Right lobe of liver (tissue), 4 donors: ENCODE data around the gene IL1RL1.

Experiments used
- POLR2A ChIP-seq: fragments of 450-650 bp; IDR thresholded peaks from one replicate; pipeline ENCODE4 v1.6.1; 2017; ENCODE audit warnings: antibody characterized with exemption, mild to moderate bottlenecking
- TF ChIP-seq, protein P1 (sequence below), 4 donors: fragments of 200-600 bp in 3 of 4; fragments of 450-650 bp in 1 of 4; IDR thresholded peaks; one replicate each; pipeline versions ENCODE4 v1.5.1 to v1.8.0; 2016 to 2022; ENCODE audit warnings: antibody characterized with exemption in 4 of 4, mild to moderate bottlenecking in 2 of 4
- donor health status: DM: no; HTN: no; CAD: no.
- donor health status: DM: no; HTN: no; CAD: no.
- donor health status: DM: no; HTN: yes; CAD: no.

DNA sequence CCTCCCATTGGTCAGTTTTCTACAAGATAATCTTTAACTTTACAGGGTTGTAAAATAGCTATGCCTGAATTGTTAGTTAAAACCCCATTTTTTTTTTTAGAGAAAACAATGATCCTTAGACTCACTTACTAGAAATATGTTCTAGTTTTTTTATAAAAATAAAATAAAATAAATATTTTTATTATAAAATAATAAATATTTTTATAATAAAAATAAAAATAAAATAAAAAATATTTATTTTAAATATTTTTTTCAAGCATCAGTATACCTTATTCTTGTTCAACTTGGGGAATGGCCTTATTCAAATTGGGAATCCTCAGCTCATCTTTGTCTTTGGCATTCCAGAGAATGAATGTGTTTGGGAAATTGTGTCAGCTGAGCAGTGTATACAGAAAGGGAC lies 20.8 kb upstream of the IL1RL1 start:
- TF ChIP-seq, protein P1, sequence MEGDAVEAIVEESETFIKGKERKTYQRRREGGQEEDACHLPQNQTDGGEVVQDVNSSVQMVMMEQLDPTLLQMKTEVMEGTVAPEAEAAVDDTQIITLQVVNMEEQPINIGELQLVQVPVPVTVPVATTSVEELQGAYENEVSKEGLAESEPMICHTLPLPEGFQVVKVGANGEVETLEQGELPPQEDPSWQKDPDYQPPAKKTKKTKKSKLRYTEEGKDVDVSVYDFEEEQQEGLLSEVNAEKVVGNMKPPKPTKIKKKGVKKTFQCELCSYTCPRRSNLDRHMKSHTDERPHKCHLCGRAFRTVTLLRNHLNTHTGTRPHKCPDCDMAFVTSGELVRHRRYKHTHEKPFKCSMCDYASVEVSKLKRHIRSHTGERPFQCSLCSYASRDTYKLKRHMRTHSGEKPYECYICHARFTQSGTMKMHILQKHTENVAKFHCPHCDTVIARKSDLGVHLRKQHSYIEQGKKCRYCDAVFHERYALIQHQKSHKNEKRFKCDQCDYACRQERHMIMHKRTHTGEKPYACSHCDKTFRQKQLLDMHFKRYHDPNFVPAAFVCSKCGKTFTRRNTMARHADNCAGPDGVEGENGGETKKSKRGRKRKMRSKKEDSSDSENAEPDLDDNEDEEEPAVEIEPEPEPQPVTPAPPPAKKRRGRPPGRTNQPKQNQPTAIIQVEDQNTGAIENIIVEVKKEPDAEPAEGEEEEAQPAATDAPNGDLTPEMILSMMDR (IDR thresholded peaks at IDR 0.05), result no peak
- TF ChIP-seq POLR2A, result no peak
